HG03439 (cell line): Measurements from ENCODE around the gene SRD5A1.
A peak's percentile ranks its signal among the peaks of the same experiment; 100 is the strongest.
"Not testable (repeated sequence)": the region's sequence is repeated elsewhere in the genome, so short reads cannot be mapped to it uniquely, and the experiment has no call there.

Experiments used
- ATAC-seq: cut with Tn5 transposase; IDR thresholded peaks from one replicate; pipeline ENCODE4 v1.9.1; 2021; ENCODE audit warnings: mild to moderate bottlenecking, moderate library complexity; ENCODE audit not compliant: unreplicated experiment

SRD5A1 gene

GRCh38 chr5:6638236-6638635 is 5.0 kb downstream of the SRD5A1 start:
- ATAC-seq: no peak

- ATAC-seq: no peak
These were observed 9.4 kb downstream of the SRD5A1 start for GRCh38 chr5:6642655-6643054.

- no peak for ATAC-seq
These were observed 11.6 kb downstream of the SRD5A1 start for GRCh38 chr5:6644794-6645241.

- ATAC-seq: not testable (repeated sequence)
These were observed 12.5 kb downstream of the SRD5A1 start for GRCh38 chr5:6645571-6646362.

- ATAC-seq: no peak
These were observed 15.9 kb downstream of the SRD5A1 start for GRCh38 chr5:6649186-6649585.

- no peak for ATAC-seq
These were observed 16.4 kb downstream of the SRD5A1 start for GRCh38 chr5:6649681-6650080.

GRCh38 chr5:6652025-6652424 is 18.8 kb downstream of the SRD5A1 start:
- ATAC-seq: peak; percentile 89

- no peak for ATAC-seq
These were observed 22.2 kb downstream of the SRD5A1 start for GRCh38 chr5:6655432-6655831.

- ATAC-seq: no peak
These were observed 23.4 kb downstream of the SRD5A1 start for GRCh38 chr5:6656680-6657079.

- ATAC-seq: peak; percentile 77
These were observed 26.9 kb downstream of the SRD5A1 start for GRCh38 chr5:6659941-6660684.

- peak; percentile 46 for ATAC-seq
These were observed 27.4 kb downstream of the SRD5A1 start for GRCh38 chr5:6660688-6661087.

GRCh38 chr5:6666762-6667161 is 33.5 kb downstream of the SRD5A1 start:
- no peak for ATAC-seq

GRCh38 chr5:6667648-6668047 is 34.4 kb downstream of the SRD5A1 start:
- ATAC-seq: no peak

- ATAC-seq: not testable (repeated sequence)
These were observed 35.5 kb downstream of the SRD5A1 start for GRCh38 chr5:6668717-6669116.

- no peak for ATAC-seq
These were observed 39.8 kb downstream of the SRD5A1 start for GRCh38 chr5:6673031-6673430.

GRCh38 chr5:6673963-6674362 is 40.7 kb downstream of the SRD5A1 start:
- ATAC-seq: no peak

GRCh38 chr5:6674421-6674820 is 41.2 kb downstream of the SRD5A1 start:
- ATAC-seq: no peak

GRCh38 chr5:6674886-6675285 is 41.6 kb downstream of the SRD5A1 start:
- no peak for ATAC-seq

GRCh38 chr5:6675784-6676491 is 42.7 kb downstream of the SRD5A1 start:
- no peak for ATAC-seq

- no peak for ATAC-seq
These were observed 43.5 kb downstream of the SRD5A1 start for GRCh38 chr5:6676702-6677101.

- no peak for ATAC-seq
These were observed 45.1 kb downstream of the SRD5A1 start for GRCh38 chr5:6678385-6678784.

GRCh38 chr5:6680922-6681321 is 47.7 kb downstream of the SRD5A1 start:
- ATAC-seq: no peak
